ENCODE results near the gene CACNG1. TPM values are rescaled to one million over a fixed set of nuclear protein-coding genes. Genes with fewer than 3 reads are reported as not detected.
"Not testable (repeated sequence)": the region's sequence is repeated elsewhere in the genome, so short reads cannot be mapped to it uniquely, and the experiment has no call there.

Gene CACNG1
- total RNA-seq, 1 donor from 2014 or later = not detected

- Mint-ChIP-seq H3K4me1 (peaks cover 10% of the 10 kb centered on the region), H3K9me3 (no peaks in the 10 kb centered on the region), H3K4me3 (no peak overlapping the region), H3K27me3 (no peaks in the 10 kb centered on the region), H3K27ac (no peak overlapping the region), H3K36me3 (ENCODE audit: low read depth) (peaks cover 58% of the 10 kb centered on the region)
- TF ChIP-seq CTCF (IDR thresholded peaks at IDR 0.05) = no peak
- no peak for DNase-seq
- intact Hi-C loops (cut with micrococcal nuclease) = no loop called here
- no peak for ATAC-seq (ENCODE audit: low read depth)
- ChIA-PET POLR2A (no interaction called here), CTCF (no interaction called here)
These were observed 52.3 kb downstream of the CACNG1 start for GRCh38 chr17:67096609-67097008.

GRCh38 chr17:67098006-67098405, 53.7 kb downstream of the CACNG1 start:
- Mint-ChIP-seq H3K4me1 (peaks cover 10% of the 10 kb centered on the region), H3K27me3 (no peaks in the 10 kb centered on the region), H3K36me3 (ENCODE audit: low read depth) (peaks cover 58% of the 10 kb centered on the region), H3K9me3 (no peaks in the 10 kb centered on the region), H3K4me3 (no peak overlapping the region), H3K27ac (no peak overlapping the region)
- TF ChIP-seq CTCF (IDR thresholded peaks at IDR 0.05) = no peak
- ChIA-PET CTCF (no interaction called here), POLR2A (no interaction called here)
- ATAC-seq (ENCODE audit: low read depth) (no peak), DNase-seq (no peak)
- intact Hi-C loops (cut with micrococcal nuclease) = no loop called here

- H3K4me3 Mint-ChIP-seq; POLR2A ChIA-PET; H3K27me3 Mint-ChIP-seq; intact Hi-C loops (cut with micrococcal nuclease); ATAC-seq (ENCODE audit: low read depth); H3K9me3 Mint-ChIP-seq; CTCF ChIA-PET; H3K27ac Mint-ChIP-seq; H3K4me1 Mint-ChIP-seq; DNase-seq: not testable (repeated sequence)
- peaks cover 79% of the 10 kb centered on the region for H3K36me3 Mint-ChIP-seq (ENCODE audit: low read depth)
These were observed 60.3 kb downstream of the CACNG1 start for GRCh38 chr17:67104641-67105040.

GRCh38 chr17:67105213-67105612, 60.9 kb downstream of the CACNG1 start:
- no peaks in the 10 kb centered on the region for H3K27me3 Mint-ChIP-seq
- TF ChIP-seq CTCF (IDR thresholded peaks at IDR 0.05) = no peak
- H3K27ac Mint-ChIP-seq = no peak overlapping the region
- H3K9me3 Mint-ChIP-seq = no peaks in the 10 kb centered on the region
- ATAC-seq (ENCODE audit: low read depth) (no peak), DNase-seq (no peak)
- H3K4me1 Mint-ChIP-seq = peaks cover 6% of the 10 kb centered on the region
- POLR2A ChIA-PET = interaction anchor here (0.6 kb wide), 1 partner anchor 367 kb away, joined by 9 read pairs; no protein-coding TSS in a partner anchor
- intact Hi-C loops (cut with micrococcal nuclease) = no loop called here
- H3K4me3 Mint-ChIP-seq = no peak overlapping the region
- H3K36me3 Mint-ChIP-seq (ENCODE audit: low read depth) = peaks cover 80% of the 10 kb centered on the region
- CTCF ChIA-PET = no interaction called here

Other genes starting within 250 kb of the CACNG1 start
- not detected in 2 replicates for gene CACNG5, start 209.4 kb upstream of the CACNG1 start, total RNA-seq
- gene CACNG4, start 79.8 kb upstream of the CACNG1 start, total RNA-seq = not detected in 2 replicates
- 55.0 and 69.7 TPM in 2 replicates for gene HELZ, start 200.6 kb downstream of the CACNG1 start, total RNA-seq

All from activated B cell treated with CpG ODN at 0.5 μM for 24 hours (primary cell).